ENCODE data around the gene TMEFF1. TPM values are rescaled to one million over a fixed set of nuclear protein-coding genes. Genes with fewer than 3 reads are reported as not detected.

Gene TMEFF1
- not detected for total RNA-seq

- intact Hi-C loops (cut with DNase I), result no loop called here
- H3K9me3 ChIP-seq, result no peaks in the 10 kb centered on the region
- peaks cover 0 to 4% of the 10 kb centered on the region in 2 donors for H3K27me3 ChIP-seq
- DNase-seq (peak; percentile 26 to 61 (median 28)), ATAC-seq (peak; percentile 68)
- 3 to 8% methylated on average over 7 to 26 of the region's 54 CpGs for WGBS, 2 donors
- H3K4me3 ChIP-seq, result peak within 1 kb of the TSS in 1 of 2 donors; percentile 43
- H3K27ac ChIP-seq, result no peak within 1 kb of the TSS
- TF ChIP-seq POLR2A (IDR thresholded peaks at IDR 0.05) (no peak), CTCF (IDR thresholded peaks at IDR 0.05) (peak in 1 of 7 experiments; percentile 18)
- H3K36me3 ChIP-seq (replicated peaks in 1 of 2; ENCODE audit: insufficient read depth in 1 of 2, low read depth in 2 of 2), result no peaks in the 10 kb centered on the region
- peaks cover 10% of the 10 kb centered on the region for H3K4me1 ChIP-seq
Measured at GRCh38 chr9:100472788-100473275, at the start of gene TMEFF1. Gene TMEFF1, plus strand, starts transcription at chr9:100473149. Its CDS starts 396 bp downstream, at chr9:100473545.

- intact Hi-C loops (cut with DNase I), result no loop called here
- 17 to 40% methylated on average over 1 of the region's 1 CpG for WGBS, 2 donors
Measured at GRCh38 chr9:100425758-100426157, 47.2 kb upstream of the TMEFF1 start.

GRCh38 chr9:100426189-100426529, 46.8 kb upstream of the TMEFF1 start:
- ATAC-seq, result no peak
- H3K36me3 ChIP-seq (replicated peaks in 1 of 2; ENCODE audit: insufficient read depth in 1 of 2, low read depth in 2 of 2), result no peaks in the 10 kb centered on the region
- TF ChIP-seq POLR2A (IDR thresholded peaks at IDR 0.05) (no peak), CTCF (IDR thresholded peaks at IDR 0.05) (no peak)
- DNase-seq, result no peak
- no peaks in the 10 kb centered on the region for H3K9me3 ChIP-seq
- no peak overlapping the region for H3K4me3 ChIP-seq
- H3K27ac ChIP-seq, result peak overlapping the region in 3 of 4 donors; percentile 81 to 90 (median 89)
- intact Hi-C loops (cut with DNase I), result no loop called here
- 19 to 23% methylated on average over 7 of the region's 7 CpGs for WGBS, 2 donors
- H3K27me3 ChIP-seq, result no peaks in the 10 kb centered on the region
- peaks cover 25% of the 10 kb centered on the region for H3K4me1 ChIP-seq

More at GRCh38 chr9:100425758-100426157, 47.2 kb upstream of the TMEFF1 start:
- ATAC-seq (no peak), DNase-seq (no peak)
- Histone ChIP-seq H3K9me3 (no peaks in the 10 kb centered on the region), H3K36me3 (replicated peaks in 1 of 2; ENCODE audit: insufficient read depth in 1 of 2, low read depth in 2 of 2) (no peaks in the 10 kb centered on the region), H3K4me1 (peaks cover 25% of the 10 kb centered on the region), H3K27me3 (no peaks in the 10 kb centered on the region), H3K27ac (peak overlapping the region in 3 of 4 donors; percentile 81 to 90 (median 89)), H3K4me3 (no peak overlapping the region)
- TF ChIP-seq POLR2A (IDR thresholded peaks at IDR 0.05) (no peak), CTCF (IDR thresholded peaks at IDR 0.05) (no peak)

GRCh38 chr9:100426530-100427365, 46.2 kb upstream of the TMEFF1 start, which contains the start of gene MSANTD3:
Gene MSANTD3, plus strand, starts transcription at chr9:100427143. Its CDS starts 14,796 bp downstream, at chr9:100441939.
- WGBS, 2 donors, result 0 to 2% methylated on average over 22 to 27 of the region's 80 CpGs
- ATAC-seq (peak; percentile 88), DNase-seq (peak; percentile 70 to 84 (median 71))
- peaks cover 25% of the 10 kb centered on the region for H3K4me1 ChIP-seq
- peak within 1 kb of the TSS; percentile 71 to 87 for H3K4me3 ChIP-seq
- intact Hi-C loops (cut with DNase I), result no loop called here
- TF ChIP-seq POLR2A (IDR thresholded peaks at IDR 0.05), result peak in 2 of 3 donors; percentile 49 to 64
- peak in 5 of 7 experiments; percentile 9 to 62 (median 37) for TF ChIP-seq CTCF (IDR thresholded peaks at IDR 0.05)
- no peaks in the 10 kb centered on the region for H3K27me3 ChIP-seq
- no peaks in the 10 kb centered on the region for H3K9me3 ChIP-seq
- no peaks in the 10 kb centered on the region for H3K36me3 ChIP-seq (replicated peaks in 1 of 2; ENCODE audit: insufficient read depth in 1 of 2, low read depth in 2 of 2)
- H3K27ac ChIP-seq, result peak within 1 kb of the TSS; percentile 82 to 90 (median 86)

Data from body of pancreas (tissue), 4 donors.